HepG2 (cell line): Measurements from ENCODE around the gene PIGO. TPM values are rescaled to one million over a fixed set of nuclear protein-coding genes. Genes with fewer than 3 reads are reported as not detected.

Experiments
- CSRNP1 ChIP-seq: sonication (generic); formaldehyde crosslinking; IDR thresholded peaks from 2 replicates; pipeline ENCODE4 v1.8.1; 2023; ENCODE audit warnings: mild to moderate bottlenecking, missing genetic modification reagents
- ELF1 ChIP-seq: sonication (generic); formaldehyde crosslinking; IDR thresholded peaks from 2 replicates; pipeline ENCODE4 v1.4.0; 2020; ENCODE audit warnings: missing genetic modification reagents
- HOXA3 ChIP-seq: sonication (generic); formaldehyde crosslinking; IDR thresholded peaks from 2 replicates; pipeline ENCODE4 v1.5.0; 2020; ENCODE audit warnings: missing genetic modification reagents
- JARID2 ChIP-seq: sonication (generic); formaldehyde crosslinking; IDR thresholded peaks from 2 replicates; pipeline ENCODE4 v1.8.1; 2023; ENCODE audit warnings: missing genetic modification reagents, inconsistent platforms; ENCODE audit not compliant: insufficient replicate concordance
- JUNB ChIP-seq: sonication (generic); formaldehyde crosslinking; IDR thresholded peaks from 2 replicates; pipeline ENCODE4 v1.8.0; 2022; ENCODE audit warnings: missing genetic modification reagents, mild to moderate bottlenecking, borderline replicate concordance
- NFIB ChIP-seq: sonication (generic); formaldehyde crosslinking; IDR thresholded peaks from 2 replicates; pipeline ENCODE4 v1.9.0; 2021; ENCODE audit warnings: missing genetic modification reagents, mild to moderate bottlenecking, borderline replicate concordance
- PRDM4 ChIP-seq: sonication (generic); formaldehyde crosslinking; IDR thresholded peaks from 2 replicates; pipeline ENCODE4 v1.9.0; 2021; ENCODE audit warnings: missing genetic modification reagents, borderline replicate concordance
- RFX1 ChIP-seq: fragments of 450-650 bp; IDR thresholded peaks from 2 replicates; pipeline ENCODE4 v1.6.1; 2017
- SATB2 ChIP-seq: sonication (generic); formaldehyde crosslinking; IDR thresholded peaks from 2 replicates; pipeline ENCODE4 v1.5.0; 2020; ENCODE audit warnings: missing genetic modification reagents
- SMYD3 ChIP-seq: sonication (generic); formaldehyde crosslinking; IDR thresholded peaks from 2 replicates; pipeline ENCODE4 v1.8.1; 2023; ENCODE audit warnings: mild to moderate bottlenecking, missing genetic modification reagents
- TBP ChIP-seq: sonication (generic); formaldehyde crosslinking; IDR thresholded peaks from 2 replicates; pipeline ENCODE4 v1.5.0; 2020; ENCODE audit warnings: missing genetic modification reagents
- TGIF2 ChIP-seq: IDR thresholded peaks from 2 replicates; pipeline ENCODE4 v1.6.1; 2016; ENCODE audit warnings: control low read depth, missing compliant biosample characterization
- THAP8 ChIP-seq: sonication (generic); formaldehyde crosslinking; IDR thresholded peaks from 2 replicates; pipeline ENCODE4 v1.5.1; 2020; ENCODE audit warnings: missing genetic modification reagents, mild to moderate bottlenecking, borderline replicate concordance
- XBP1 ChIP-seq: sonication (generic); formaldehyde crosslinking; IDR thresholded peaks from 2 replicates; pipeline ENCODE4 v1.5.0; 2020; ENCODE audit warnings: missing genetic modification reagents
- ZBTB8A ChIP-seq: sonication (generic); formaldehyde crosslinking; IDR thresholded peaks from 2 replicates; pipeline ENCODE4 v1.4.0; 2020; ENCODE audit warnings: mild to moderate bottlenecking, low read depth, missing genetic modification reagents, borderline replicate concordance
- ZNF20 ChIP-seq: sonication (generic); formaldehyde crosslinking; IDR thresholded peaks from 2 replicates; pipeline ENCODE4 v1.4.0; 2020; ENCODE audit warnings: mild to moderate bottlenecking, moderate library complexity, missing genetic modification reagents
- ZNF367 ChIP-seq: sonication (generic); formaldehyde crosslinking; IDR thresholded peaks from 2 replicates; pipeline ENCODE4 v1.4.0; 2020; ENCODE audit warnings: missing genetic modification reagents, borderline replicate concordance
- ZNF414 ChIP-seq: sonication (generic); formaldehyde crosslinking; IDR thresholded peaks from 2 replicates; pipeline ENCODE4 v1.5.0; 2020; ENCODE audit warnings: missing genetic modification reagents
- ZNF598 ChIP-seq: sonication (generic); formaldehyde crosslinking; IDR thresholded peaks from 2 replicates; pipeline ENCODE4 v1.5.1; 2020; ENCODE audit warnings: mild to moderate bottlenecking, missing genetic modification reagents, borderline replicate concordance
- ZNF629 ChIP-seq: sonication (generic); formaldehyde crosslinking; conservative IDR thresholded peaks from 2 replicates; pipeline ENCODE4 v1.5.0; 2020; ENCODE audit warnings: missing genetic modification reagents
- ZNF7 ChIP-seq: IDR thresholded peaks from 2 replicates; pipeline ENCODE4 v1.6.1; 2016; ENCODE audit warnings: missing biosample characterization, missing genetic modification reagents
- ZNF792 ChIP-seq: IDR thresholded peaks from 2 replicates; pipeline ENCODE4 v1.6.1; 2016
- polyA plus RNA-seq, 8 experiments: library from polyadenylated mRNA; depleted of rRNA in 3 of 8; stranded (reverse) in 7 of 8; unstranded in 1 of 8; fragments of >200 nt; fragmentation: Illumina TruSeq in 4 of 8; extraction: Trizol in 4 of 8; gene quantifications; 2 replicates each; pipeline versions ENCODE4 v1.2.1 to v1.2.3, GENCODE V29; 2011 to 2016; ENCODE audit warnings: low read depth in 4 of 8, missing spikeins in 1 of 8, mixed read lengths in 1 of 8; ENCODE audit not compliant: insufficient read depth in 1 of 8
- total RNA-seq, 5 experiments: library from RNA; depleted of rRNA; stranded (reverse); fragments of >200 nt; fragmentation: Illumina TruSeq; extraction: Trizol; gene quantifications; 2 replicates each; pipeline ENCODE4 v1.2.3, GENCODE V29; 2016; ENCODE audit warnings: low read depth in 1 of 5
- TF ChIP-seq, protein P1 (sequence below): sonication (generic); formaldehyde crosslinking; IDR thresholded peaks from 2 replicates; pipeline ENCODE4 v1.5.1; 2020; ENCODE audit warnings: missing genetic modification reagents, mild to moderate bottlenecking, borderline replicate concordance

The PIGO gene
- total and polyA plus RNA-seq, 2 of the 13 experiments (the other 11 are each of a cell fraction or from before 2014, with no cell fraction given) = 20.5 to 26.2 TPM

DNA sequence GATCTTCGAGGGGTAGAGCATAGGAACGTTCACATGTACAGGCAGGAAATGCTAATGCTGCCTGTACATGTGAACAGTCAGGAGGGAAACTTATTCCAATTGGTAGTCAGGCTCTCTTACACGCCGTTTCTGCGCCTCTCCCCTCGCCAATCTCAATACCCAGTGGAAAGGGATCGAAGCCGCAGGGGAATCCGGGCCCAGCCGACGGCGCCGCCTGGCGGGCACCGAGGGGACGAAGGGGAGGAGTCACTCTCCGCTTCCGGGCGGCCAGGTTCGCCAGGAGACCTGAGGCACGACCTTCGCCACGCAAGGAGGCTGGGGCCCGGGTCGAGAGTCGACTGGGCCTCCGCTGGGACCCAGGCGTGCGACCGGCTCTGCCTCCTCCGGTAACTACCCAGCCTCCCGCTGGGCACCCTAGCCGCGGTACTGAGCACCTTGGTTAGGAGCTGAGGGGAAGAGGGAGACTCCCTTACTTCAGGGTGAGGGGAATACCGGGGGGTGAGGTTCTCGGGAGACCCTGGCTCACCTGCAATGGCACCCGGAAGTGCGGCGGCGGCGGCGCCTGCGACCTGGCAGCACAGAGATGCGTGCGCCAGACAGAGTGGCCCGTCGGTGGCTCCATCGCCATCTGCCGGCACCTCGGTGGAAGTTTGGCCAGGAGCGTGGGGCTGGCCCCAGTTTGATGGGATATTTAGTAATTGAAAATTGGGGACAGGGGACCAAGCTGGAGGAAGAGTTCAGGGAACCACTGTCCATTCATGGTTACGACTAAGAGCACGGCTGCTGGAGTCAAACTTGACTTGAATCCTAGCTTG is at the start of gene PIGO (continued):
- TF ChIP-seq ZNF414 = peak; percentile 90; the same call in 1 of the 2 replicates
- no peak for TF ChIP-seq XBP1 (CRISPR knock-in tag)
- TF ChIP-seq CSRNP1 (CRISPR knock-in tag) = peak; percentile 78
- TF ChIP-seq JUNB (CRISPR knock-in tag) = no peak
- TF ChIP-seq JARID2 = peak; percentile 98
- no peak; the same call in 1 of the 2 replicates for TF ChIP-seq ZNF629 (CRISPR knock-in tag)
- peak; percentile 24; the same call in 1 of the 2 replicates for TF ChIP-seq SMYD3 (CRISPR knock-in tag)
- no peak for TF ChIP-seq RFX1
- TF ChIP-seq ZNF7 (CRISPR knock-in tag) = no peak
- TF ChIP-seq ZNF20 (CRISPR knock-in tag) = no peak
- TF ChIP-seq TGIF2 (CRISPR knock-in tag) = no peak
- peak; percentile 99 for TF ChIP-seq ELF1
- TF ChIP-seq NFIB = no peak
- TF ChIP-seq, protein P1, sequence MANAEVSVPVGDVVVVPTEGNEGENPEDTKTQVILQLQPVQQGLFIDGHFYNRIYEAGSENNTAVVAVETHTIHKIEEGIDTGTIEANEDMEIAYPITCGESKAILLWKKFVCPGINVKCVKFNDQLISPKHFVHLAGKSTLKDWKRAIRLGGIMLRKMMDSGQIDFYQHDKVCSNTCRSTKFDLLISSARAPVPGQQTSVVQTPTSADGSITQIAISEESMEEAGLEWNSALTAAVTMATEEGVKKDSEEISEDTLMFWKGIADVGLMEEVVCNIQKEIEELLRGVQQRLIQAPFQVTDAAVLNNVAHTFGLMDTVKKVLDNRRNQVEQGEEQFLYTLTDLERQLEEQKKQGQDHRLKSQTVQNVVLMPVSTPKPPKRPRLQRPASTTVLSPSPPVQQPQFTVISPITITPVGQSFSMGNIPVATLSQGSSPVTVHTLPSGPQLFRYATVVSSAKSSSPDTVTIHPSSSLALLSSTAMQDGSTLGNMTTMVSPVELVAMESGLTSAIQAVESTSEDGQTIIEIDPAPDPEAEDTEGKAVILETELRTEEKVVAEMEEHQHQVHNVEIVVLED (CRISPR knock-in tag) = peak; percentile 94
- TF ChIP-seq ZNF598 (CRISPR knock-in tag) = peak; percentile 91; the same call in 1 of the 2 replicates
- TF ChIP-seq THAP8 (CRISPR knock-in tag) = no peak; the same call in 1 of the 2 replicates
- no peak for TF ChIP-seq PRDM4 (CRISPR knock-in tag)
- TF ChIP-seq ZBTB8A (CRISPR knock-in tag) = peak; percentile 95; the same call in 1 of the 2 replicates
- TF ChIP-seq ZNF367 = peak; percentile 43; the same call in 1 of the 2 replicates
- peak; percentile 66; the same call in 1 of the 2 replicates for TF ChIP-seq TBP (CRISPR knock-in tag)
- peak; percentile 92 for TF ChIP-seq HOXA3
- no peak for TF ChIP-seq SATB2 (CRISPR knock-in tag)
- peak; percentile 91 for TF ChIP-seq ZNF792 (CRISPR knock-in tag)
